H9 (cell line): ENCODE measurements around the gene AFMID. TPM values are rescaled to one million over a fixed set of nuclear protein-coding genes. Genes with fewer than 3 reads are reported as not detected.

Experiments used
- DNase-seq: peaks from one replicate; pipeline ENCODE4 v3.0.0-alpha.2; 2017
- H2AFZ ChIP-seq: one replicate; pipeline ENCODE4 v1.6.1; 2013; ENCODE audit warnings: mild to moderate bottlenecking, low read length, control low read depth, moderate library complexity
- H2AK5ac ChIP-seq: 2 replicates; pipeline ENCODE4 v1.6.1; 2013; ENCODE audit warnings: low read length, control low read depth, mixed read lengths; ENCODE audit not compliant: insufficient read length
- H2BK120ac ChIP-seq: one replicate; pipeline ENCODE4 v1.6.1; 2013; ENCODE audit warnings: low read depth, mild to moderate bottlenecking, low read length, control low read depth, inconsistent platforms; ENCODE audit not compliant: poor library complexity, severe bottlenecking
- H2BK12ac ChIP-seq: 2 replicates; pipeline ENCODE4 v1.6.1; 2013; ENCODE audit warnings: low read length, control low read depth, mixed read lengths, low read depth; ENCODE audit not compliant: insufficient read length
- H2BK15ac ChIP-seq: 2 replicates; pipeline ENCODE4 v1.6.1; 2013; ENCODE audit warnings: low read depth, low read length, control low read depth
- H2BK20ac ChIP-seq: one replicate; pipeline ENCODE4 v1.6.1; 2013; ENCODE audit warnings: low read depth, mild to moderate bottlenecking, low read length, control low read depth, inconsistent platforms; ENCODE audit not compliant: poor library complexity, severe bottlenecking
- H2BK5ac ChIP-seq: 2 replicates; pipeline ENCODE4 v1.6.1; 2013; ENCODE audit warnings: low read length, control low read depth, mixed read lengths; ENCODE audit not compliant: insufficient read length
- H3K14ac ChIP-seq: 2 replicates; pipeline ENCODE4 v1.6.1; 2013; ENCODE audit warnings: low read length, control low read depth; ENCODE audit not compliant: insufficient read depth
- H3K18ac ChIP-seq: 2 replicates; pipeline ENCODE4 v1.6.1; 2013; ENCODE audit warnings: low read depth, mild to moderate bottlenecking, mixed read lengths, low read length, control low read depth; ENCODE audit not compliant: insufficient read length
- H3K23ac ChIP-seq: 2 replicates; pipeline ENCODE4 v1.6.1; 2013; ENCODE audit warnings: low read length, control low read depth, mixed read lengths, low read depth; ENCODE audit not compliant: insufficient read length
- H3K23me2 ChIP-seq: 2 replicates; pipeline ENCODE4 v1.6.1; 2013; ENCODE audit warnings: low read depth, mild to moderate bottlenecking, mixed read lengths, low read length, control low read depth; ENCODE audit not compliant: insufficient read length, poor library complexity, severe bottlenecking
- H3K27ac ChIP-seq: 2 replicates; pipeline ENCODE4 v1.5.1; 2013; ENCODE audit warnings: low read length, control low read depth, mixed read lengths, low read depth; ENCODE audit not compliant: insufficient read length
- H3K27me3 ChIP-seq: 2 replicates; pipeline ENCODE4 v1.6.1; 2013; ENCODE audit warnings: low read length, control low read depth, inconsistent platforms; ENCODE audit not compliant: insufficient read depth
- H3K4ac ChIP-seq: 2 replicates; pipeline ENCODE4 v1.6.1; 2013; ENCODE audit warnings: low read depth, mild to moderate bottlenecking, control low read depth, inconsistent platforms, low read length, moderate library complexity
- H3K4me1 ChIP-seq: 2 replicates; pipeline ENCODE4 v1.6.1; 2013; ENCODE audit warnings: low read length, control low read depth, inconsistent platforms; ENCODE audit not compliant: insufficient read depth
- H3K4me2 ChIP-seq: 2 replicates; pipeline ENCODE4 v1.6.1; 2013; ENCODE audit warnings: low read length, control low read depth, mixed read lengths; ENCODE audit not compliant: insufficient read length, insufficient read depth
- H3K56ac ChIP-seq: 2 replicates; pipeline ENCODE4 v1.6.1; 2013; ENCODE audit warnings: low read depth, mild to moderate bottlenecking, mixed read lengths, low read length, control low read depth; ENCODE audit not compliant: insufficient read length
- H3K79me1 ChIP-seq: 2 replicates; pipeline ENCODE4 v1.6.1; 2013; ENCODE audit warnings: low read depth, mild to moderate bottlenecking, moderate library complexity, low read length, control low read depth, inconsistent platforms; ENCODE audit not compliant: insufficient read depth, poor library complexity, severe bottlenecking
- H3K79me2 ChIP-seq: 2 replicates; pipeline ENCODE4 v1.6.1; 2013; ENCODE audit warnings: low read length, control low read depth, inconsistent platforms; ENCODE audit not compliant: insufficient read depth
- H3K9ac ChIP-seq: 2 replicates; pipeline ENCODE4 v1.6.1; 2013; ENCODE audit warnings: low read length, control low read depth, mixed read lengths; ENCODE audit not compliant: insufficient read length; ENCODE audit errors: extremely low read depth
- H3K9me3 ChIP-seq: one replicate; pipeline ENCODE4 v1.6.1; 2013; ENCODE audit warnings: low read depth, low read length, inconsistent platforms; ENCODE audit not compliant: control insufficient read depth
- H3T11ph ChIP-seq: one replicate; pipeline ENCODE4 v1.6.1; 2013; ENCODE audit warnings: mild to moderate bottlenecking, low read length, control low read depth, inconsistent platforms
- H4K20me1 ChIP-seq: one replicate; pipeline ENCODE4 v1.6.1; 2013; ENCODE audit not compliant: control insufficient read depth, insufficient read length, insufficient read depth
- H4K5ac ChIP-seq: 2 replicates; pipeline ENCODE4 v1.6.1; 2013; ENCODE audit warnings: low read depth, mild to moderate bottlenecking, mixed read lengths, low read length, control low read depth; ENCODE audit not compliant: insufficient read length
- H4K8ac ChIP-seq: replicated peaks from 2 replicates; pipeline ENCODE4 v1.6.1; 2013; ENCODE audit warnings: low read length, control low read depth, mixed read lengths, low read depth; ENCODE audit not compliant: insufficient read length
- H4K91ac ChIP-seq: 2 replicates; pipeline ENCODE4 v1.6.1; 2013; ENCODE audit warnings: low read depth, mild to moderate bottlenecking, moderate library complexity, mixed read lengths, low read length, control low read depth; ENCODE audit not compliant: insufficient read length
- H3K27ac Mint-ChIP-seq, 3 experiments: 2 replicates in 2 of 3; 3 replicates in 1 of 3; pipeline ENCODE4 v1.8.0; 2020 to 2021; ENCODE audit warnings: mixed read lengths in 3 of 3, mild to moderate bottlenecking in 1 of 3, moderate library complexity in 1 of 3
- H3K27me3 Mint-ChIP-seq: 2 replicates; pipeline ENCODE4 v1.8.0; 2021; ENCODE audit warnings: low read depth, mild to moderate bottlenecking, moderate library complexity, mixed read lengths
- H3K36me3 Mint-ChIP-seq, 3 experiments: 2 replicates in 2 of 3; 3 replicates in 1 of 3; pipeline ENCODE4 v1.8.0; 2020 to 2021; ENCODE audit warnings: low read depth in 3 of 3, mixed read lengths in 3 of 3; ENCODE audit not compliant: insufficient read depth in 1 of 3
- H3K4me1 Mint-ChIP-seq, 2 experiments: 2 replicates each; pipeline ENCODE4 v1.8.0; 2020; ENCODE audit warnings: mixed read lengths in 2 of 2
- H3K4me3 Mint-ChIP-seq, 2 experiments: 2 replicates in 1 of 2; 3 replicates in 1 of 2; pipeline ENCODE4 v1.8.0; 2020 to 2021; ENCODE audit warnings: mild to moderate bottlenecking in 2 of 2, mixed read lengths in 2 of 2, moderate library complexity in 1 of 2
- H3K9me3 Mint-ChIP-seq, 2 experiments: 2 replicates in 1 of 2; 3 replicates in 1 of 2; pipeline ENCODE4 v1.8.0; 2020; ENCODE audit warnings: mild to moderate bottlenecking in 2 of 2, mixed read lengths in 2 of 2, moderate library complexity in 1 of 2
- WGBS: extraction: QIAGEN DNeasy Blood & Tissue Kit; methylation state at CpG from one replicate; pipeline ENCODE4 v1.1.7; 2013; ENCODE audit warnings: missing lambda C conversion rate, low lambda C conversion rate, mixed read lengths; ENCODE audit not compliant: insufficient read length; ENCODE audit errors: extremely low coverage; 5-methylcytosine and 5-hydroxymethylcytosine counted together
- total RNA-seq: library from RNA; stranded (reverse); gene quantifications from 2 replicates; pipeline ENCODE4 v1.2.1, GENCODE V29; 2021
- TF ChIP-seq, protein P1 (sequence below): fragments of 200-600 bp; sonication (generic); conservative IDR thresholded peaks from 3 replicates; pipeline ENCODE4 v1.8.0; 2021; ENCODE audit warnings: antibody characterized with exemption, mild to moderate bottlenecking

Gene AFMID
- total RNA-seq, 1 experiment from 2014 or later, result 64.1 TPM

DNA sequence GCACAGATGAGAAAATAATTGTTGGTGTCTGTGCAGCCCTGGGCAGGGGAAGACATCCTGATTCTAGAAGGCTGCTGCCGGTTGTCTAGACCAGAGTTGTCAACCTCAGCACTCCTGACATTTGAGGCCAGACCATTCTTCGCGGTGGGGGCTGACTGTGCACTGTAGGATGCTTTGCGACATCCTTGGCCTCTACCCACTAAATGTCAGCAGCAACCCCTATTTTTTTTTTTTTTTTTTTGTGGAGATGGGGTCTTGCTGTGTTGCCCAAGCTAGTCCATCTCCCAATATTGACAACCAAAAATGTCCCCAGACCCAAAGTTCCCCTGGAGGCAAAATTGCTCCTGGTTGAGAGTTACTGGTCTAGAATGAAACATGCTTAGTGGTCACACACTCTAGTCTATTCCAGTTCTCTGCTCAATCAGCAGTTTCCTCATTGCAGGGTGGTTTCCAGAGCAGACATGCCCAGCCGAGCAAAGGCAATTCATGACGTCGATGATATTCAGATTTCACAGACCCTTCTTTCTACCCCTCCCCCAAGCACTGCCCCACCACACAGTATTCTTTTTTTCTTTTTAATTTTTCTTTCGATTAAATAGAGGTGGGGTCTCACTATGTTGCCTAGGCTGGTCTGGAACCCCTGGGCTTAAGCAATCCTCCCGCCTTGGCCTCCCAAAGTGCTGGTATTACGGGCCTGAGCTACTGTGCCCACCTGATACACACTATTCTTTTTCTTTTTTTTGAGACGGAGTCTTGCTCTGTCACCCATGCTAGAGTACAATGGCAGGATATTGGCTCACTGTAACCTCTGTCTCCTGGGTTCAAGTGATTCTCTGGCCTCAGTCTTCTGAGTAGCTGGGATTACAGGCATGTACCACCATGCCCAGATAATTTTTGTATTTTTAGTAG lies 32.0 kb upstream of the AFMID start:
- H3K27me3 Mint-ChIP-seq, result peaks cover 1% of the 10 kb centered on the region; the same call in 1 of the 2 replicates

More for the DNA sequence above, 32.0 kb upstream of the AFMID start:
- Histone ChIP-seq H3K79me2 (no peaks in the 10 kb centered on the region), H4K8ac (no peak overlapping the region), H3K79me1 (no peaks in the 10 kb centered on the region), H3K4ac (no peak overlapping the region), H3K18ac (no peak overlapping the region), H2BK120ac (no peak overlapping the region), H3K23me2 (no peaks in the 10 kb centered on the region), H3K9ac (no peak overlapping the region), H2AFZ (no peak overlapping the region), H3K27me3 (no peaks in the 10 kb centered on the region), H3K4me1 (no peaks in the 10 kb centered on the region), H2BK12ac (no peak overlapping the region), H3K4me2 (no peak overlapping the region), H4K91ac (no peak overlapping the region), H2BK5ac (no peak overlapping the region), H3K9me3 (no peaks in the 10 kb centered on the region), H4K20me1 (no peaks in the 10 kb centered on the region), H2BK15ac (no peak overlapping the region), H3T11ph (no peak overlapping the region), H2AK5ac (no peak overlapping the region), H4K5ac (no peak overlapping the region), H3K27ac (no peak overlapping the region), H2BK20ac (no peak overlapping the region), H3K56ac (no peak overlapping the region), H3K14ac (no peak overlapping the region; the same call in 1 of the 2 replicates), H3K23ac (no peak overlapping the region)
- WGBS, result no CpG with 5 or more reads among the region's 11 CpGs
- no peak for DNase-seq
- no peaks in the 10 kb centered on the region for H3K9me3 Mint-ChIP-seq
- H3K27ac Mint-ChIP-seq, result no peak overlapping the region
- peaks cover 2 to 17% of the 10 kb centered on the region in 2 experiments; a peak in 3 of 4 replicates for H3K4me1 Mint-ChIP-seq
- no peak overlapping the region for H3K4me3 Mint-ChIP-seq
- TF ChIP-seq, protein P1, sequence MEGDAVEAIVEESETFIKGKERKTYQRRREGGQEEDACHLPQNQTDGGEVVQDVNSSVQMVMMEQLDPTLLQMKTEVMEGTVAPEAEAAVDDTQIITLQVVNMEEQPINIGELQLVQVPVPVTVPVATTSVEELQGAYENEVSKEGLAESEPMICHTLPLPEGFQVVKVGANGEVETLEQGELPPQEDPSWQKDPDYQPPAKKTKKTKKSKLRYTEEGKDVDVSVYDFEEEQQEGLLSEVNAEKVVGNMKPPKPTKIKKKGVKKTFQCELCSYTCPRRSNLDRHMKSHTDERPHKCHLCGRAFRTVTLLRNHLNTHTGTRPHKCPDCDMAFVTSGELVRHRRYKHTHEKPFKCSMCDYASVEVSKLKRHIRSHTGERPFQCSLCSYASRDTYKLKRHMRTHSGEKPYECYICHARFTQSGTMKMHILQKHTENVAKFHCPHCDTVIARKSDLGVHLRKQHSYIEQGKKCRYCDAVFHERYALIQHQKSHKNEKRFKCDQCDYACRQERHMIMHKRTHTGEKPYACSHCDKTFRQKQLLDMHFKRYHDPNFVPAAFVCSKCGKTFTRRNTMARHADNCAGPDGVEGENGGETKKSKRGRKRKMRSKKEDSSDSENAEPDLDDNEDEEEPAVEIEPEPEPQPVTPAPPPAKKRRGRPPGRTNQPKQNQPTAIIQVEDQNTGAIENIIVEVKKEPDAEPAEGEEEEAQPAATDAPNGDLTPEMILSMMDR, result no peak
- H3K36me3 Mint-ChIP-seq, result no peaks in the 10 kb centered on the region; a peak in 1 of 7 replicates
